Fibroblast of skin of left biceps (primary cell): Measurements from ENCODE around the gene APOC3.
A peak's percentile ranks its signal among the peaks of the same experiment; 100 is the strongest.

Experiments
- DNase-seq, 2 experiments: peaks; one replicate each; pipeline ENCODE4 v3.0.0-alpha.2; 2013; ENCODE audit warnings: low read depth in 2 of 2

APOC3 gene

GRCh38 chr11:116849060-116849459 lies 19.4 kb downstream of the APOC3 start:
- no peak for DNase-seq

DNA sequence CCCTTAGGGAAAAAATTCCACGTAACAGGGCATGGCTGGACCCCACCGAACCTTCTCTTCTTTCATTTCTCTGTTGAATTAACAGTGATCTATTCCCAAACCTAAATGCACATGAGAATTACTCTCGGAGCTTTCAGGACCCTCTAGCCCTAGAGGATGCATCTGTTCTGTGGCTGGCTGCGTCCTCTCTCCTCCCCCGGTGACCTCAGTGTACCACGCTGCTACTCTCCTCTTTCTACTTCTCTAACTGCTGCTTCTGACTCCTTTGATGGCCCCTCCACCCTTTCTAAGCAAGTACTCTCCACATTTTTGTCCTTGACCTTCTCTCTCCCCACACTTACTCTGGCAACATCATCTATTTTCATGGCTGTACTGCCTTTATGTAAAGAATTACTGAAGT lies 19.8 kb downstream of the APOC3 start:
- DNase-seq, result no peak

DNA sequence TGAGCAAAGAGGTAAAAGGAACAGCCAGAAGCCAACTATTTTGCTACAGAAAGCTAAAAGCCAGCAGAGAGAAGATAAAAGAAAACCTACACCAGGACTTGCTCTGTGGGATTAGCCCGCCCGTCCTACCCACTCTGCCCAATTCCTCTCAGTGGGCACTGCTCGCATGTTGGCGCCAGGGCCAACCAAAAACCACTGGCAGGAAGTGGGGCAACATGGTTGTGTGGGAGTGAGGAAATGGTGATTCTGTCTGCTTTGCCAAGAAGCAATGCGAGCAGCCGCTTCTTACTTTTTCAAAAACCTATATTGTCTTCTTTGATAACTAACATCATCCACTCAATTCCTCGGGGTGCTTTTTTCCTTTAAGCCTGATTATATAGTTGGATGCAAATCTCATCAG lies 21.9 kb downstream of the APOC3 start:
- no peak for DNase-seq

DNA sequence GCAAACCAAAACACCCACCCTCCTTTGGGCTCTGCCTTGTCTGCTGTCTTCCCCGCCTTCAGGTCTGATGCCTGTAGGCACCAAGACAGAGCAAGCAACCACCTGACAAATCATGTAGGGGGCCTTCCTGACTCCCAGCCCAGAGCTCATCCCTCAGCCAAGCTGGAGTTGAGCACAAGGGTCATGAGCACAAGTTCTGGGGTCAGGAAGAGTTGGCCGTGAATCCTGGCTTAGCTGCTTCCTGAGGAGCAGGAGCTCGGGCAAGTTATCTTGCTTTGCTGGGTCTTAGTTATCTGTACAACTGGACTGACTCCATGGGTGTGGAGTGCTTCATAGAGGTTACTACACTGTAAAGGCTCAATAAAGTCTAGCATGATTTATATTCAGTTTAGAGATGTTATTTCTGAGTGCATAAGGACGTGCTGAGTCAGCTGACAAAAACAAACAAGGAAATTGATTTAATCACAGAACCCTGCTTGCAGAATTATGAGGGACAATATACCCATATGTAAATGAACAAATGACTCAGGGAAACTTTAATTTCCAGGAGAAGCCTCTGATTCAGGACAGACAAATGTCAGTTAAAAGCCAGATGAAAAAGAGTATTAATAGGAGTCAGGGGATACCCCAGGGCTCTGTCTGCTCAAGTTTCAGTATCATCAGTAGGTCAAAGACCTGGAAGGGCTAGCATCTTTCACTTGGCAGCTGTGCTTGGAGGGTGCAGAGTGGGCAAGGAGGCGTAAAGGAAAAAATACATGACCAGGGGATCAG lies 22.7 kb downstream of the APOC3 start:
- no peak for DNase-seq

- peak; percentile 50 to 55 for DNase-seq
Measured at GRCh38 chr11:116853461-116854073, 23.9 kb downstream of the APOC3 start.

DNA sequence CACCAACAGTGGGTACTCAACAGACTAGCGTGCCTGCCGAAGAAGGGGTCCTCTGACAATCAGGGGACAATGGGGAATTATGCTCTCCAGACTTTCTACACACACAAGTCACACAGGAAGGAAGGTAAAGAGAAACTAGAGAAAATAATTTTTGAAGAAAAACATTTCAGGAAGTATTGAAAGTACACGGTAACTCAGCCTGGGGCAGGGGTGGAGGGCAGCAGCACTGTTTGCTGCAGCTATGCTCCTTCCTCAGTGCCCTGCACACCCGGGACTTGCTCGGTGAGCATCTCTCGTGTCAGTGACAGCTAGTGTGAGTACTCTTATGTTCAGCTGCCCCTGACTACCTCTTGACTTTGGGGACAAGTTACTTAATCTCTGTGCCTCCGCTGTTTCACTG lies 25.7 kb downstream of the APOC3 start:
- DNase-seq, result no peak

DNA sequence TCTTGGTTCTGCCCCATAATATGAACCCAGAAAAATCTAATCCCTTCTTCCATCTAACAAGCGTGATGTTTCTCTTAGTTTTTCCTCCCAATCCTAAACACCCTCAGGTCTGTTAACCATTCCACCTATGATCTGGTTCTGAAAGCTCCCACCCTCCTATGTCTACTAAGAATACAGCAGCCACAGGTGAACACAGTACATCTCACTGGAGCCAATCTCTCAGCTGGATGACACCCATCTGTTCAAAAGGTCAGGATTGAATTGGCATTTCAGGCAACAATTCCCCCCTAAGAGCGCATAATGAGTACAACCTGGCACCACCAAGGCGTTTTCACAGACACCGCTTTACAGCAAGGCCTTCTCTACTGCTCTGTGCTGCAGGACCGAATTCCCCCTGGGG lies 26.7 kb downstream of the APOC3 start:
- DNase-seq, result no peak

- DNase-seq, result no peak
Measured at GRCh38 chr11:116857316-116857715, 27.6 kb downstream of the APOC3 start.

- DNase-seq, result no peak
Measured at GRCh38 chr11:116857936-116858335, 28.2 kb downstream of the APOC3 start.

DNA sequence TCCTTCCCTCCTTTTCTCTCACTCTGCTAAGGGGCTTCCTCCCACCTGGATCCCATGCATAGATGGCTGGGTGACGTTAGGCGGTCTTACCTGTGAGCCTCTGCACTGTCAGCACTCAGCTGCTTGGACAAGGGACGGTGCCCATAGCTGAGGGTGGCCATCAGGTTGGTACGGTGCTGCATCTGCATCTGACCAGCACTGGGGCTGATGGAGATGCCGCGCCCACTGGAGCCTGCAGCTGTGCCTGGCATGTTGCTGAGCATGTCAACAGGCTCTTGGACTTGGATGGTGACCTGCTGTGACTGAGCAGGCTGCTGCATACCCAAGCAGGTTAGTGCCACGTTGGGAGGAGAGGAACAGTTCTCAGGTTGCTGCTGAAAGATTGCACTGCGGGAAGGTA lies 29.5 kb downstream of the APOC3 start:
- DNase-seq, result no peak

DNA sequence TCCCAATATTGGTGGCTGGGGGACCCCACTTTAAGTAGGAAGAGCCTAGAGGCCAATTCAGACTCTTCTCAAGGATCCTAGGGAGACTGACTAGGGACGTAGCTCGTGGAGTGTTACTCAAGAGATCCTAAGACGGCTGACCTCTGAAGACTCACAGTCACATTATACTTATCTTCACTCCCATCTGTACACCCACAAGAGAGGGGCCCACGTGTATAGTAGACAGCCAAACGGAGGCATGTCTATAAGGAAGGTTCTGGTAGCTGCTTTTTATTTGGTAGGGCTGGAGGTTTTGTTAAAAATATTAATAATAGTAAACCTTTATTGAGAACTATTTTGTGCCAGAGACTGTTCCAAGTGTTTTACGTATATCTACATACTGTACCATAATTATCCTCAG lies 30.6 kb downstream of the APOC3 start:
- DNase-seq, result no peak

- DNase-seq, result no peak
Measured at GRCh38 chr11:116861539-116861938, 31.8 kb downstream of the APOC3 start.

DNA sequence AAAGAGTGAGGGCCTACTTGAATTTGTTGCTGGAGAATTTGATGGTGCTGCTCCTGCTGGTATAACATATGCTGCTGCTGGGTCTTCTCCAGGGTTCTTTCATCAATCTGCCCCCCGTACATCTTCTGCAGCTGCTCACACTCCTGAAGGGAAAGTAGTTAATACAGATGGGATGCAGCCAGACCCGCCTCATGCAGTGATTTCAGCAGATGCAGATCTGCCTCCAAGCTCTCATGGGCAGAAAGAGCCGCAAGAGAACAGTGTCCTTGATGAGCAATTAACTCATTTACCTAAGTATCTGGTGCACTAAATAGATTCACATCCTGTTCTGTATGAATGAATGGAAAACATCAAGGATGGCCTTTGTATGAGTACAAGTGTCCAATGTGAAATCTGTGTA lies 32.5 kb downstream of the APOC3 start:
- DNase-seq, result no peak

DNA sequence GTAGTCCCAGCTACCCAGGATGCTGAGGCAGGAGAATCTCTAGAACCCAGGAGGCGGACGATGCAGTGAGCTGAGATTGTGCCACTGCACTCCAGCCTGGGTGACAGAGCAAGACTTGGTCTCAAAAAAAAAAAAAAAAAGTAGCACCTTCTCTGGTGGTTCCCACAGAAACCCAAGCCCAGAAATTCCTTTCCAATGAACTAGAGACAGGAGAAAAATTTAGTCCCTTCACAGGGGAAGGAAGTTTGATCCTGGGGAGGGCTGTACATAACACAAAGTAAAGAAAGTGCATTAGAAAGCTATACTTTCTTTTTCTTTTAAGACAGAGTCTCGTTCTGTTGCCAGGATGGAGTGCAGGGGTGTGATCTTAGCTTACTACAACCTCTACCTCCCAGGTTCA lies 33.2 kb downstream of the APOC3 start:
- no peak for DNase-seq

DNA sequence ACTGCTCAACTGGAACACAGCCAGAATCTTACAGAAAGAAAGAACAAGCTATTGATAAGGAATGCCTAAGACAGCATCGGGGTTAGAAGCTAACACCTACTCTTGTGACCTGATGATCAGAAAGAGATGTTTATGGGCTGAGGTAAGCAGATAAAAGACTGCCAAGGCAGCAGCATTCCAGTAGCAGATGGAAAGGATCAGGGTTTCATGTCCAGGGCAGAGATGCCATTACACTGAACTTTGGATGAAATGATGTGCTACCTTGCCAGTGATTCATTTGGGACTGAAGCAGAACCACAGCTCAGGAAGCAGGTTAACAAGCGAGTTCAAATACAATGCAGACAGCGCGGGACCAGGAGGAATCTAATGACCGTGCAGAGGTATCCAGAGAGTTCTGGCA lies 34.8 kb downstream of the APOC3 start:
- no peak for DNase-seq

DNA sequence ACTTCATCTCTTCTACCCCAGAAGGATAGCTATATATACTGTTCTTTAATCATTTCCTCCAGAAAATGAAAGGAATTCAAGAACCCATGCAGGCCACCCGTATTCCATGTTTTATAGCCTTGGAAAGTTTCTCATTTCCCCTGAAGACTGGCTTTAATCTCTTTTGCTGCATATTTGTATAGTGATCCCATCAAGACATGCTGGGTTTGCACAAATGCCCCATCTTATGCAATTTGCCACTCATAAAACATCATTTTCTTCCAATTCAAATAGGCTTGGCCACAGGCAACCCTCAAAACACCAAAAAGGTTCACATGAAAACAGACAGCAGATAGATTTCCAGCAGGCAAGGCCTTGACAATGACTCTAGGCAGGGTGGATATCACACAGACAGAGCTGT lies 36.0 kb downstream of the APOC3 start:
- peak; percentile 63 to 68 for DNase-seq

GRCh38 chr11:116866804-116867455 lies 37.2 kb downstream of the APOC3 start:
- DNase-seq, result no peak

GRCh38 chr11:116867619-116868018 lies 37.9 kb downstream of the APOC3 start:
- DNase-seq, result no peak

DNA sequence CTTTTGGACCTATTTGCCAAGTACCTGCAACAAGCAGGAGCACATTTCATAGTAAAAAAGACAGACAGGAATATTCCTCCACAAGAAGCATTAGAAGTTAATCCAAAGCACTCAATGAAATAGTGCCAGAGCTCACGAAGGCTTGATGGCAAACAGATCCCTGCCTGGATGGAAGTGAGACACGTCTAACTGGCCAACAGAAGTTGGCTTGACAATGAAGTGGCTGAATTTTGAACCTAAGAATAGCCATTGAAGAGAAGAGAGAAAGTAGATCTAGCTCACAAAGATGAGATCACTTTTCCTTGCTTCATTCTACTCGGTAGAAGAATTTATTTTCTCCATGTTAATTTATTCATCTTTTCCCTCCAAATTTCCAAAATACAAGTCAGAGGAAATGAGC lies 38.4 kb downstream of the APOC3 start:
- no peak for DNase-seq

- DNase-seq, result no peak
Measured at GRCh38 chr11:116869610-116870009, 39.9 kb downstream of the APOC3 start.

GRCh38 chr11:116870054-116870453 lies 40.3 kb downstream of the APOC3 start:
- no peak for DNase-seq

DNA sequence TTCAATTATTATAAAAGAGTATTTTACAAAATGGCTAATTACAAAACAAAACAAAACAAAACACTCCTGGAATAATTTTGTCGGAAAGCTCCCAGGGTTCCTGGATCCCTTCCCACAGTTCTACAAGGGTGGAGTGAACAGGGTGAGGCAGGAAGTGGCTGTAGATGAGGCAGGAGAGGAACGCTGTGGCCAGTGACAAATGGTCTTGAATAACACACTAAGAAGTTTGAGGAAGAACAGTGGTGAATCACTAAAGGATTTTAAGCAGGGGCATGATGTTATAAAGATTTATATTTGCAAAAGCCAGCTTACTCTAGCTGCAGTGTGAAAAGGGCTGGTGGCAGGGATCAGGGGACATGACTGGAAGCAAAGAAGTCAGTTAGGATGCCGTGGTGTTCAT lies 41.5 kb downstream of the APOC3 start:
- peak in 1 of 2 experiments; percentile 42 for DNase-seq

- no peak for DNase-seq
Measured at GRCh38 chr11:116873381-116873780, 43.7 kb downstream of the APOC3 start.
